Measurements from ENCODE around the gene IFITM2. TPM values are rescaled to one million over a fixed set of nuclear protein-coding genes. Genes with fewer than 3 reads are reported as not detected.

The IFITM2 gene
- total and polyA plus RNA-seq, 2 of the 13 experiments (the other 11 are each of a cell fraction or from before 2014, with no cell fraction given) = 13.8 to 267 TPM

GRCh38 chr11:312092-312816 lies 4.6 kb downstream of the IFITM2 start:
- in situ Hi-C loops (cut with HindIII; ENCODE audit: extremely low pct_ligation_motif_present, low pct_unique_long_range_greater_than_20kb) (no loop called here), intact Hi-C loops (cut with micrococcal nuclease; ENCODE audit: unreplicated experiment) (no loop called here)
- H3K79me2 ChIP-seq (ENCODE audit: insufficient read depth, low read length) = peaks cover 7% of the 10 kb centered on the region
- H3K9ac ChIP-seq (ENCODE audit: insufficient read depth, low read depth, low read length) = no peak overlapping the region
- peaks cover 65% of the 10 kb centered on the region for H3K4me1 ChIP-seq (ENCODE audit: insufficient read depth, low read length)
- TF ChIP-seq ZNF121 (CRISPR knock-in tag; IDR thresholded peaks at IDR 0.05) = no peak
- TF ChIP-seq ZNF280B (CRISPR knock-in tag; IDR thresholded peaks at IDR 0.05; ENCODE audit: borderline replicate concordance) = no peak
- no peak for TF ChIP-seq BRF2 (CRISPR knock-in tag; IDR thresholded peaks at IDR 0.05)
- TF ChIP-seq ARID2 (CRISPR knock-in tag; IDR thresholded peaks at IDR 0.05; ENCODE audit: borderline replicate concordance) = no peak
- no peak for DNase-seq (ENCODE audit: low spot score)
- no peaks in the 10 kb centered on the region for H3K9me3 ChIP-seq (ENCODE audit: low read length)
- H4K20me1 ChIP-seq (ENCODE audit: insufficient read depth, low read length) = no peaks in the 10 kb centered on the region
- BruUV-seq (replicated peaks) = no TSS peak
- no peak for ATAC-seq
- ChIA-PET POLR2A (interaction anchor here (0.7 to 2.7 kb wide), 4 partner anchors 13 to 52 kb away, joined by 4 to 9 read pairs (median 4); no protein-coding TSS in a partner anchor), CTCF (ENCODE audit: low intra/inter-chr PET ratio, low total read pairs) (no interaction called here)
- H3K27ac ChIP-seq (ENCODE audit: extremely low read length, insufficient read depth, low read length) = no peak overlapping the region
- H3K4me2 ChIP-seq (ENCODE audit: low read depth, low read length) = no peak overlapping the region
- FAIRE-seq = no peak
- H3K36me3 ChIP-seq (replicated peaks in 1 of 2; ENCODE audit: control insufficient read depth in 1 of 2, insufficient read depth in 2 of 2, low read length in 2 of 2) = no peaks in the 10 kb centered on the region
- 66% methylated on average over 14 of the region's 14 CpGs for WGBS (ENCODE audit: low lambda C conversion rate)
- H3K4me3 ChIP-seq (replicated peaks in 1 of 3; ENCODE audit: insufficient read depth in 1 of 3, low read depth in 2 of 3, low read length in 3 of 3) = no peak overlapping the region
- H2AFZ ChIP-seq (ENCODE audit: low read length) = no peak overlapping the region
- H3K27me3 ChIP-seq (ENCODE audit: control insufficient read depth in 1 of 2, insufficient read depth in 2 of 2, low read length in 2 of 2) = no peaks in the 10 kb centered on the region

Data from HepG2 (cell line).